IMR-90 (cell line): ENCODE data around the gene CRYBA4. TPM values are rescaled to one million over a fixed set of nuclear protein-coding genes. Genes with fewer than 3 reads are reported as not detected.

Experiments
- ATAC-seq: fragments of 200-7000 bp; cut with Tn5 transposase; 2 replicates; pipeline ENCODE4 v1.9.1; 2020; ENCODE audit warnings: low read depth, mild to moderate bottlenecking, moderate library complexity
- BruUV-seq: library from RNA; stranded (reverse); fragments of 400-500 nt; replicated peaks from 2 replicates; lab custom pipeline; 2021; lab: Mats Ljungman, UMichigan
- CTCF ChIA-PET: fragments of 300-600 bp; formaldehyde crosslinking; extraction: SDS; loops from one replicate; lab custom pipeline; 2021; ENCODE audit warnings: antibody characterized with exemption; lab: Yijun Ruan, JAX
- POLR2A ChIA-PET: fragments of 300-600 bp; sonication (Branson Sonifier 250); formaldehyde crosslinking; loops from one replicate; lab custom pipeline; 2022; ENCODE audit warnings: antibody characterized with exemption; ENCODE audit not compliant: unreplicated experiment; lab: Charles Lee
- DNase-seq: peaks from one replicate; pipeline ENCODE4 v3.0.0; 2013
- H2AFZ ChIP-seq: replicated peaks from 2 replicates; pipeline ENCODE3; 2013; ENCODE audit warnings: low read length, mild to moderate bottlenecking; ENCODE audit not compliant: poor library complexity
- H2AK5ac ChIP-seq: 2 replicates; pipeline ENCODE4 v1.6.1; 2013; ENCODE audit warnings: low read depth, low read length, inconsistent platforms
- H2AK9ac ChIP-seq: replicated peaks from 2 replicates; pipeline ENCODE3; 2013; ENCODE audit warnings: mild to moderate bottlenecking, low read depth, low read length, moderate library complexity; ENCODE audit not compliant: poor library complexity
- H2BK120ac ChIP-seq: 2 replicates; pipeline ENCODE4 v1.6.1; 2013; ENCODE audit warnings: low read depth, low read length, inconsistent platforms
- H2BK15ac ChIP-seq: 3 replicates; pipeline ENCODE4 v1.6.1; 2013; ENCODE audit warnings: low read depth, low read length, inconsistent platforms
- H2BK20ac ChIP-seq: 2 replicates; pipeline ENCODE4 v1.6.1; 2013; ENCODE audit warnings: low read depth, mild to moderate bottlenecking, inconsistent platforms, low read length, moderate library complexity
- H2BK5ac ChIP-seq: 2 replicates; pipeline ENCODE4 v1.6.1; 2013; ENCODE audit warnings: mild to moderate bottlenecking, low read depth, low read length, inconsistent platforms; ENCODE audit not compliant: poor library complexity, severe bottlenecking
- H3K14ac ChIP-seq: replicated peaks from 2 replicates; pipeline ENCODE4 v1.6.1; 2013; ENCODE audit warnings: low read depth, low read length, inconsistent platforms
- H3K18ac ChIP-seq: 2 replicates; pipeline ENCODE4 v1.6.1; 2013; ENCODE audit warnings: low read depth, low read length, control low read depth
- H3K23ac ChIP-seq: 2 replicates; pipeline ENCODE4 v1.6.1; 2013; ENCODE audit warnings: low read depth, low read length, inconsistent platforms
- H3K27ac ChIP-seq: 2 replicates; pipeline ENCODE4 v1.5.1; 2013; ENCODE audit warnings: mild to moderate bottlenecking, control low read depth, low read length; ENCODE audit not compliant: insufficient read depth
- H3K27me3 ChIP-seq: 2 replicates; pipeline ENCODE4 v1.6.1; 2013; ENCODE audit warnings: low read length; ENCODE audit not compliant: control insufficient read depth, insufficient read depth
- H3K36me3 ChIP-seq: 2 replicates; pipeline ENCODE4 v1.6.1; 2013; ENCODE audit warnings: low read length, mixed read lengths; ENCODE audit not compliant: control insufficient read depth, insufficient read depth
- H3K4ac ChIP-seq: 2 replicates; pipeline ENCODE4 v1.6.1; 2013; ENCODE audit warnings: low read depth, low read length, inconsistent platforms
- H3K4me1 ChIP-seq: 2 replicates; pipeline ENCODE4 v1.6.1; 2013; ENCODE audit warnings: low read length, mixed read lengths; ENCODE audit not compliant: control insufficient read depth, insufficient read depth
- H3K4me2 ChIP-seq: 2 replicates; pipeline ENCODE4 v1.6.1; 2013; ENCODE audit warnings: low read depth, mild to moderate bottlenecking, control low read depth, low read length, moderate library complexity
- H3K4me3 ChIP-seq: 2 replicates; pipeline ENCODE4 v1.5.1; 2013; ENCODE audit warnings: low read depth, mild to moderate bottlenecking, control low read depth, low read length, moderate library complexity; ENCODE audit not compliant: insufficient read depth
- H3K56ac ChIP-seq: 2 replicates; pipeline ENCODE4 v1.6.1; 2013; ENCODE audit warnings: low read length, inconsistent platforms; ENCODE audit not compliant: insufficient read depth; ENCODE audit errors: extremely low read depth
- H3K79me1 ChIP-seq, 2 experiments: 2 replicates each; pipeline ENCODE4 v1.6.1; 2013; ENCODE audit warnings: low read length in 2 of 2, inconsistent platforms in 1 of 2, low read depth in 1 of 2
- H3K9ac ChIP-seq: 2 replicates; pipeline ENCODE4 v1.6.1; 2013; ENCODE audit warnings: low read depth, low read length, control low read depth
- H3K9me1 ChIP-seq: 2 replicates; pipeline ENCODE4 v1.6.1; 2013; ENCODE audit warnings: low read length, inconsistent platforms; ENCODE audit not compliant: insufficient read depth
- H3K9me3 ChIP-seq: 2 replicates; pipeline ENCODE4 v1.6.1; 2013; ENCODE audit warnings: low read length; ENCODE audit not compliant: control insufficient read depth, insufficient read depth
- H4K20me1 ChIP-seq: 2 replicates; pipeline ENCODE4 v1.6.1; 2013; ENCODE audit warnings: low read length, inconsistent platforms; ENCODE audit not compliant: insufficient read depth
- H4K5ac ChIP-seq: 2 replicates; pipeline ENCODE4 v1.6.1; 2013; ENCODE audit warnings: mild to moderate bottlenecking, low read depth, low read length, control low read depth
- H4K8ac ChIP-seq, 2 experiments: 2 replicates each; pipeline ENCODE4 v1.6.1; 2013; ENCODE audit warnings: low read depth in 2 of 2, low read length in 2 of 2, control low read depth in 1 of 2, inconsistent platforms in 1 of 2
- H4K91ac ChIP-seq: 2 replicates; pipeline ENCODE4 v1.6.1; 2013; ENCODE audit warnings: low read depth, low read length, inconsistent platforms; ENCODE audit not compliant: insufficient read depth
- CHD1 ChIP-seq: IDR thresholded peaks from 2 replicates; pipeline ENCODE4 v1.6.1; 2012; ENCODE audit warnings: low read depth, low read length, improper control_type of control experiment
- CTCF ChIP-seq: conservative IDR thresholded peaks from 2 replicates; pipeline ENCODE4 v1.5.1; 2012; ENCODE audit warnings: mild to moderate bottlenecking, low read depth, low read length, improper control_type of control experiment
- ELK1 ChIP-seq: fragments of 150-350 bp; IDR thresholded peaks from 2 replicates; pipeline ENCODE4 v1.6.1; 2016; ENCODE audit warnings: low read depth, mild to moderate bottlenecking, low read length, moderate library complexity, borderline replicate concordance
- FOS ChIP-seq: fragments of 150-350 bp; IDR thresholded peaks from 2 replicates; pipeline ENCODE4 v1.6.1; 2016; ENCODE audit warnings: low read depth, low read length
- MAFK ChIP-seq: IDR thresholded peaks from 2 replicates; pipeline ENCODE4 v1.6.1; 2012; ENCODE audit warnings: low read depth, low read length, improper control_type of control experiment
- MAZ ChIP-seq: IDR thresholded peaks from 2 replicates; pipeline ENCODE4 v1.6.1; 2012; ENCODE audit warnings: low read depth, mild to moderate bottlenecking, low read length, improper control_type of control experiment, moderate library complexity, borderline replicate concordance
- MXI1 ChIP-seq: IDR thresholded peaks from 2 replicates; pipeline ENCODE4 v1.6.1; 2012; ENCODE audit warnings: low read depth, mild to moderate bottlenecking, low read length, moderate library complexity, borderline replicate concordance
- NFE2L2 ChIP-seq: fragments of 150-350 bp; IDR thresholded peaks from 2 replicates; pipeline ENCODE4 v1.6.1; 2016; ENCODE audit warnings: low read depth, mild to moderate bottlenecking, low read length
- POLR2A ChIP-seq: IDR thresholded peaks from 2 replicates; pipeline ENCODE4 v1.6.1; 2012; ENCODE audit warnings: mild to moderate bottlenecking, low read depth, low read length
- RAD21 ChIP-seq: IDR thresholded peaks from 2 replicates; pipeline ENCODE4 v1.6.1; 2012; ENCODE audit warnings: low read length, improper control_type of control experiment
- RCOR1 ChIP-seq: IDR thresholded peaks from 2 replicates; pipeline ENCODE4 v1.6.1; 2012; ENCODE audit warnings: mild to moderate bottlenecking, low read length, improper control_type of control experiment; ENCODE audit not compliant: insufficient replicate concordance
- USF2 ChIP-seq: fragments of 150-350 bp; IDR thresholded peaks from 2 replicates; pipeline ENCODE4 v1.6.1; 2017; ENCODE audit warnings: mild to moderate bottlenecking, antibody characterized with exemption, low read length, low read depth
- WGBS, 2 experiments: methylation state at CpG; one replicate each; pipeline versions ENCODE4 v1.1.5 to v1.1.7; 2013; ENCODE audit warnings: missing lambda C conversion rate in 2 of 2; ENCODE audit not compliant: insufficient read length in 1 of 2; ENCODE audit errors: extremely low coverage in 2 of 2; 5-methylcytosine and 5-hydroxymethylcytosine counted together
- dilution Hi-C: fragments of 300-500 bp; cut with HindIII; formaldehyde crosslinking; loops from one replicate; pipeline ENCODE4 v1.14.3; 2018; ENCODE audit warnings: low sequenced_read_pairs; ENCODE audit not compliant: unreplicated experiment
- in situ Hi-C: fragments of 300-500 bp; cut with MboI; formaldehyde crosslinking; loops from 3 replicates; pipeline ENCODE4 v1.14.3; 2019; ENCODE audit warnings: low sequenced_read_pairs, inconsistent platforms, mixed read lengths
- intact Hi-C: fragments of 100-400 bp; cut with micrococcal nuclease; formaldehyde crosslinking; loops from 2 replicates; pipeline ENCODE4 v1.10.0; 2022
- polyA plus RNA-seq, 3 experiments: library from polyadenylated mRNA; depleted of rRNA; stranded (reverse); fragments of >200 nt; gene quantifications; 2 replicates each; pipeline ENCODE4 v1.2.3, GENCODE V29; 2012; ENCODE audit warnings: low replicate concordance in 1 of 3
- total RNA-seq: library from RNA; depleted of rRNA; stranded (reverse); fragments of >200 nt; gene quantifications from 2 replicates; pipeline ENCODE4 v1.2.3, GENCODE V29; 2012

Gene CRYBA4
- total and polyA plus RNA-seq, 2 of the 4 experiments (the other 2 are of a cell fraction): not detected

- no peak for TF ChIP-seq MXI1
- no peak for TF ChIP-seq NFE2L2
- no peak for TF ChIP-seq FOS
- no peak for TF ChIP-seq RAD21
Measured at GRCh38 chr22:26618455-26618854, 3.3 kb upstream of the CRYBA4 start (continued).

GRCh38 chr22:26619510-26619909, 2.3 kb upstream of the CRYBA4 start:
- Histone ChIP-seq H3K79me1 (no peaks in the 10 kb centered on the region), H4K91ac (no peak overlapping the region), H3K9me1 (no peaks in the 10 kb centered on the region), H2BK20ac (no peak overlapping the region), H2BK15ac (no peak overlapping the region), H2AK5ac (no peak overlapping the region), H3K36me3 (no peaks in the 10 kb centered on the region), H3K27me3 (peaks cover 17% of the 10 kb centered on the region), H3K4me1 (no peaks in the 10 kb centered on the region), H3K4me3 (no peak overlapping the region), H2AK9ac (no peak overlapping the region), H4K8ac (no peak overlapping the region), H3K14ac (no peak overlapping the region), H2BK120ac (no peak overlapping the region), H3K4ac (no peak overlapping the region), H3K27ac (no peak overlapping the region), H3K9ac (no peak overlapping the region), H4K5ac (no peak overlapping the region), H3K18ac (no peak overlapping the region), H3K9me3 (no peaks in the 10 kb centered on the region), H2BK5ac (no peak overlapping the region), H4K20me1 (no peaks in the 10 kb centered on the region), H2AFZ (no peak overlapping the region), H3K4me2 (no peak overlapping the region), H3K56ac (no peak overlapping the region), H3K23ac (no peak overlapping the region)
- intact Hi-C loops (no loop called here), in situ Hi-C loops (no loop called here), dilution Hi-C loops (no loop called here)
- DNase-seq (no peak), ATAC-seq (no peak)
- TF ChIP-seq MAFK (no peak), RCOR1 (no peak), USF2 (no peak), POLR2A (no peak), MAZ (no peak), CTCF (no peak), NFE2L2 (no peak), ELK1 (no peak), CHD1 (no peak)
- BruUV-seq: no TSS peak
- POLR2A ChIA-PET: no interaction called here
- WGBS, 2 experiments: no CpG with 5 or more reads among the region's 6 CpGs
- CTCF ChIA-PET: interaction anchor here (0.6 kb wide), 1 partner anchor 151 kb away, joined by 3 read pairs; no protein-coding TSS in a partner anchor
